Measurements from ENCODE around the gene ARHGAP11A. TPM values are rescaled to one million over a fixed set of nuclear protein-coding genes. Genes with fewer than 3 reads are reported as not detected.

The ARHGAP11A gene
- polyA plus RNA-seq, 1 donor (not counting 4 experiments of a cell fraction or from before 2014, with no cell fraction given): 11.3 TPM

DNA sequence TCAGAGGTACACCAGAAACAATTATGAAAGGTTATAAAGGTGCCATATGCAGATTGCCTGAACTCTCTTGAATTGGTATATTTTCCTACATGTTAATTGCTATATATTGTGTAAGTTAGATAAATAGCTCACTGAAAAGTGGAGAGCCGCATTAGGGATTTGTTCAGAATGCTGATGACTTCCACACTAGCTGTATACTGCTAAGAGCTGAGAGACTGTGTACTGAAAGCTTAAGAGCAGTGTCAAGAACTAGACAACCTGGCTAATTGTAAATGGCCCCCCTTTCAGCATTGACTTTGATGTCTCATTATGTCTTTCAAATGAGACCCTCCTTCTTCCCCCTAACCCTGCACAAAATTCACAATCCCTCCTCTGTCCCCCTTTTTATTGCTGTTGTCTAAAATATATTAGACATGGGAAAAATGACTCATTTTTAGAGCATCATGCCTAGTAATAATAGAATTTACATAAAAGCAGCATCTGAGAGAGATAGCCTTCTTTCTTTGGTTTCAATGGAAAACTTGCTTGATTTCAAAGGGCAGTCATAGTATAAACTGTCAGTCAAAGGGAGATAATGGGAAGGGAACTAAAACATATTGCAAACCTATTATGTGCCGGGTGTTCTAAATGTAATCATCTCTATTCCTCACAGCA is 67.8 kb downstream of the ARHGAP11A start:
- dilution Hi-C loops (cut with MboI; ENCODE audit: extremely low pct_ligation_motif_present, low sequenced_read_pairs): no loop called here
- peaks cover 14% of the 10 kb centered on the region for H3K79me2 ChIP-seq (ENCODE audit: control insufficient read depth, insufficient read depth, low read length)
- FAIRE-seq: no peak
- H3K4me2 ChIP-seq (ENCODE audit: control insufficient read depth, extremely low read depth, insufficient read depth, low read depth, low read length): peak overlapping the region; percentile 42
- no peaks in the 10 kb centered on the region for H3K9me1 ChIP-seq (ENCODE audit: control insufficient read depth, extremely low read depth, insufficient read depth, low read length)
- peak overlapping the region; percentile 87 for H3K27ac ChIP-seq (ENCODE audit: control insufficient read depth, insufficient read depth, low read length)
- H3K27me3 ChIP-seq (ENCODE audit: control insufficient read depth, extremely low read depth, insufficient read depth, low read length): no peaks in the 10 kb centered on the region
- no peaks in the 10 kb centered on the region for H3K9me3 ChIP-seq (ENCODE audit: control insufficient read depth, low read depth, low read length)
- peaks cover 62% of the 10 kb centered on the region for H3K4me1 ChIP-seq (ENCODE audit: control insufficient read depth, extremely low read depth, insufficient read depth, low read length)
- H2AFZ ChIP-seq (ENCODE audit: control insufficient read depth, low read length): no peak overlapping the region
- no peak overlapping the region for H3K9ac ChIP-seq (ENCODE audit: control insufficient read depth, extremely low read depth, insufficient read depth, low read length)
- H3K4me3 ChIP-seq (ENCODE audit: control insufficient read depth in 2 of 3, extremely low read depth in 1 of 3, insufficient read depth in 2 of 3, low read depth in 1 of 3, low read length in 3 of 3): no peak overlapping the region
- TF ChIP-seq EZH2 (IDR thresholded peaks at IDR 0.05; ENCODE audit: low read length): no peak
- TF ChIP-seq, protein P1, sequence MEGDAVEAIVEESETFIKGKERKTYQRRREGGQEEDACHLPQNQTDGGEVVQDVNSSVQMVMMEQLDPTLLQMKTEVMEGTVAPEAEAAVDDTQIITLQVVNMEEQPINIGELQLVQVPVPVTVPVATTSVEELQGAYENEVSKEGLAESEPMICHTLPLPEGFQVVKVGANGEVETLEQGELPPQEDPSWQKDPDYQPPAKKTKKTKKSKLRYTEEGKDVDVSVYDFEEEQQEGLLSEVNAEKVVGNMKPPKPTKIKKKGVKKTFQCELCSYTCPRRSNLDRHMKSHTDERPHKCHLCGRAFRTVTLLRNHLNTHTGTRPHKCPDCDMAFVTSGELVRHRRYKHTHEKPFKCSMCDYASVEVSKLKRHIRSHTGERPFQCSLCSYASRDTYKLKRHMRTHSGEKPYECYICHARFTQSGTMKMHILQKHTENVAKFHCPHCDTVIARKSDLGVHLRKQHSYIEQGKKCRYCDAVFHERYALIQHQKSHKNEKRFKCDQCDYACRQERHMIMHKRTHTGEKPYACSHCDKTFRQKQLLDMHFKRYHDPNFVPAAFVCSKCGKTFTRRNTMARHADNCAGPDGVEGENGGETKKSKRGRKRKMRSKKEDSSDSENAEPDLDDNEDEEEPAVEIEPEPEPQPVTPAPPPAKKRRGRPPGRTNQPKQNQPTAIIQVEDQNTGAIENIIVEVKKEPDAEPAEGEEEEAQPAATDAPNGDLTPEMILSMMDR (optimal IDR thresholded peaks at IDR 0.05 in 1 of 3, IDR thresholded peaks at IDR 0.05 in 1 of 3, conservative IDR thresholded peaks at IDR 0.05 in 1 of 3; ENCODE audit: extremely low read depth in 1 of 3, insufficient read depth in 2 of 3, low read length in 3 of 3): no peak
- H3K36me3 ChIP-seq (ENCODE audit: control insufficient read depth in 2 of 2, extremely low read depth in 1 of 2, insufficient read depth in 2 of 2, low read length in 2 of 2): no peaks in the 10 kb centered on the region
- DNase-seq (ENCODE audit: low read depth, low spot score): no peak
- H4K20me1 ChIP-seq (ENCODE audit: control insufficient read depth, extremely low read depth, insufficient read depth, low read length): no peaks in the 10 kb centered on the region

DNA sequence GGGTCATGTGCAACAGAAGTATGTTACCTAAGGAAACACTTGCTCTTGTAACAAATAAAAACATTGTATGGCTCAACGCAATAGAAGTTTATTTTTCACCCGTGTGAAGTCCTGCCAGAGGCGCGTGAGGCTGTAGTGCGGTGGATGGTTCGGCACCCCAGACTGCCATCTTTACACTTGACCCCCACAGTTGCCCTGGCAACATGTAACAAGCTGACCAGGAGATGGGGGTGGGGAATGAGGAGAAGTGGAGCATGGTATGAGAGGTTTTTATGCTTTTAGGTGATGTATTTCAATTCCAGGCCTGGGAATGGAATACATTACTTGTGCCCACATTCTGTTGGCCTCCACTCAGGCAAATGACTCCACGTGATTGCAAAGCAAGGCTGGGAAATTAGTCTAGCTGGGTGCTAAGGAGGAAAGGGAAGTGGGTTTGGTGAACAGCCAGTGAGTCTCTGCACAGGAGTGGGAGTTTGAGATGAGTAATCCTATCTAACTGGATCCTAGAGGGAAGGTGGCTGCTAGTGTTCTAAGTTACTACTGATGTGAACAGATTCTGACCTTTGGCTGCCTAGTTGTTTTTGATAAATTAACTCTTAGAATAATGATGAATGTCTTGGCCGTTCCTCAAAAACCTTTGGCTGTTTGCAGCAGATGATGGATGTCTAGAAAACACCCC is 68.7 kb downstream of the ARHGAP11A start:
- DNase-seq (ENCODE audit: low read depth, low spot score) (no peak), FAIRE-seq (peak; percentile 97)
- Histone ChIP-seq H3K79me2 (ENCODE audit: control insufficient read depth, insufficient read depth, low read length) (peaks cover 14% of the 10 kb centered on the region), H3K27ac (ENCODE audit: control insufficient read depth, insufficient read depth, low read length) (peak overlapping the region; percentile 87), H3K9ac (ENCODE audit: control insufficient read depth, extremely low read depth, insufficient read depth, low read length) (peak overlapping the region; percentile 55), H3K4me2 (ENCODE audit: control insufficient read depth, extremely low read depth, insufficient read depth, low read depth, low read length) (peak overlapping the region; percentile 84), H3K36me3 (ENCODE audit: control insufficient read depth in 2 of 2, extremely low read depth in 1 of 2, insufficient read depth in 2 of 2, low read length in 2 of 2) (no peaks in the 10 kb centered on the region), H3K27me3 (ENCODE audit: control insufficient read depth, extremely low read depth, insufficient read depth, low read length) (no peaks in the 10 kb centered on the region), H3K9me3 (ENCODE audit: control insufficient read depth, low read depth, low read length) (no peaks in the 10 kb centered on the region), H2AFZ (ENCODE audit: control insufficient read depth, low read length) (peak overlapping the region; percentile 20), H3K4me3 (ENCODE audit: control insufficient read depth in 2 of 3, extremely low read depth in 1 of 3, insufficient read depth in 2 of 3, low read depth in 1 of 3, low read length in 3 of 3) (peak overlapping the region; percentile 17 to 78 (median 74)), H4K20me1 (ENCODE audit: control insufficient read depth, extremely low read depth, insufficient read depth, low read length) (no peaks in the 10 kb centered on the region), H3K4me1 (ENCODE audit: control insufficient read depth, extremely low read depth, insufficient read depth, low read length) (peaks cover 66% of the 10 kb centered on the region), H3K9me1 (ENCODE audit: control insufficient read depth, extremely low read depth, insufficient read depth, low read length) (no peaks in the 10 kb centered on the region)
- TF ChIP-seq, protein P1 (optimal IDR thresholded peaks at IDR 0.05 in 1 of 3, IDR thresholded peaks at IDR 0.05 in 1 of 3, conservative IDR thresholded peaks at IDR 0.05 in 1 of 3; ENCODE audit: extremely low read depth in 1 of 3, insufficient read depth in 2 of 3, low read length in 3 of 3): no peak
- no peak for TF ChIP-seq EZH2 (IDR thresholded peaks at IDR 0.05; ENCODE audit: low read length)
- dilution Hi-C loops (cut with MboI; ENCODE audit: extremely low pct_ligation_motif_present, low sequenced_read_pairs): no loop called here

Measured in keratinocyte (primary cell).